GM12873 (cell line): ENCODE results near the gene C1orf185.

Experiments used
- CTCF ChIP-seq: IDR thresholded peaks from 2 replicates; pipeline ENCODE4 v1.5.1; 2012; ENCODE audit warnings: low read depth, mild to moderate bottlenecking, moderate library complexity, low read length, control low read depth; ENCODE audit not compliant: insufficient read depth; ENCODE audit errors: missing control alignments

C1orf185 gene

GRCh38 chr1:51139474-51139873, 37.4 kb downstream of the C1orf185 start:
- no peak for TF ChIP-seq CTCF

GRCh38 chr1:51147394-51147793, 45.4 kb downstream of the C1orf185 start:
- TF ChIP-seq CTCF = no peak

- no peak for TF ChIP-seq CTCF
These were observed 52.7 kb downstream of the C1orf185 start for GRCh38 chr1:51154776-51155175.

- TF ChIP-seq CTCF = no peak
These were observed 54.7 kb downstream of the C1orf185 start for GRCh38 chr1:51156752-51157151.

GRCh38 chr1:51157395-51157794, 55.4 kb downstream of the C1orf185 start:
- no peak for TF ChIP-seq CTCF

- TF ChIP-seq CTCF = no peak
These were observed 56.2 kb downstream of the C1orf185 start for GRCh38 chr1:51158263-51158662.

- no peak for TF ChIP-seq CTCF
These were observed 63.5 kb downstream of the C1orf185 start for GRCh38 chr1:51165540-51165939.
